ENCODE measurements around the gene MALSU1. TPM values are rescaled to one million over a fixed set of nuclear protein-coding genes. Genes with fewer than 3 reads are reported as not detected.

Gene MALSU1
- total RNA-seq, 4 donors from 2014 or later, result 33.7 to 117 (median 46.3) TPM

- DNase-seq, result no peak
- Histone ChIP-seq H3K9me3 (no peaks in the 10 kb centered on the region), H3K4me1 (no peaks in the 10 kb centered on the region), H3K4me3 (no peak overlapping the region), H3K36me3 (no peaks in the 10 kb centered on the region), H3K27ac (no peak overlapping the region), H3K27me3 (no peaks in the 10 kb centered on the region)
- intact Hi-C loops (cut with DNase I; ENCODE audit: low total_unique reads), result no loop called here
- TF ChIP-seq CTCF (IDR thresholded peaks at IDR 0.05) (no peak), POLR2A (IDR thresholded peaks at IDR 0.05) (no peak)
These were observed 39.3 kb downstream of the MALSU1 start for GRCh38 chr7:23338439-23338838.

- H3K27ac ChIP-seq, result no peak overlapping the region
- H3K36me3 ChIP-seq, result no peaks in the 10 kb centered on the region
- DNase-seq, result no peak
- H3K4me3 ChIP-seq, result no peak overlapping the region
- no peak for TF ChIP-seq POLR2A (IDR thresholded peaks at IDR 0.05)
- intact Hi-C loops (cut with DNase I; ENCODE audit: low total_unique reads), result no loop called here
- H3K27me3 ChIP-seq, result no peaks in the 10 kb centered on the region
- H3K9me3 ChIP-seq, result no peaks in the 10 kb centered on the region
- no peaks in the 10 kb centered on the region for H3K4me1 ChIP-seq
These were observed 39.7 kb downstream of the MALSU1 start for GRCh38 chr7:23338863-23339262.

- no peak for DNase-seq
- no peak for TF ChIP-seq POLR2A (IDR thresholded peaks at IDR 0.05)
- no peak for TF ChIP-seq CTCF (IDR thresholded peaks at IDR 0.05)
- intact Hi-C loops (cut with DNase I; ENCODE audit: low total_unique reads), result no loop called here
- Histone ChIP-seq H3K27ac (no peak overlapping the region), H3K36me3 (no peaks in the 10 kb centered on the region), H3K4me3 (no peak overlapping the region), H3K4me1 (no peaks in the 10 kb centered on the region), H3K9me3 (no peaks in the 10 kb centered on the region), H3K27me3 (no peaks in the 10 kb centered on the region)
These were observed 42.9 kb downstream of the MALSU1 start for GRCh38 chr7:23341846-23342598.

- Histone ChIP-seq H3K27ac (no peak overlapping the region), H3K36me3 (no peaks in the 10 kb centered on the region), H3K27me3 (no peaks in the 10 kb centered on the region), H3K9me3 (no peaks in the 10 kb centered on the region), H3K4me3 (no peak overlapping the region), H3K4me1 (no peaks in the 10 kb centered on the region)
- no peak for DNase-seq
- intact Hi-C loops (cut with DNase I; ENCODE audit: low total_unique reads), result no loop called here
- TF ChIP-seq CTCF (IDR thresholded peaks at IDR 0.05), result no peak
- no peak for TF ChIP-seq POLR2A (IDR thresholded peaks at IDR 0.05)
These were observed 44.0 kb downstream of the MALSU1 start for GRCh38 chr7:23343102-23343501.

GRCh38 chr7:23343806-23344475, 44.8 kb downstream of the MALSU1 start:
- no peaks in the 10 kb centered on the region for H3K36me3 ChIP-seq
- H3K27ac ChIP-seq, result no peak overlapping the region
- DNase-seq, result no peak
- no peak overlapping the region for H3K4me3 ChIP-seq
- intact Hi-C loops (cut with DNase I; ENCODE audit: low total_unique reads), result no loop called here
- H3K4me1 ChIP-seq, result no peaks in the 10 kb centered on the region
- TF ChIP-seq CTCF (IDR thresholded peaks at IDR 0.05) (no peak), POLR2A (IDR thresholded peaks at IDR 0.05) (no peak)
- no peaks in the 10 kb centered on the region for H3K27me3 ChIP-seq
- no peaks in the 10 kb centered on the region for H3K9me3 ChIP-seq
